Stomach (tissue), 9 donors: ENCODE measurements around the gene MGAT4A. TPM values are rescaled to one million over a fixed set of nuclear protein-coding genes. Genes with fewer than 3 reads are reported as not detected.

ENCODE experiments used
- DNase-seq, 2 donors: peaks; one replicate each; pipeline versions ENCODE4 v3.0.0 to v3.0.0-alpha.2; 2013 to 2019
- H3K27ac ChIP-seq, 5 donors: fragments of 200-600 bp in 4 of 5; sonication (generic) in 4 of 5; one replicate each; pipeline ENCODE4 v1.5.1; 2013 to 2019; ENCODE audit warnings: mild to moderate bottlenecking in 1 of 5, moderate library complexity in 1 of 5
- H3K27me3 ChIP-seq, 3 donors: fragments of 200-600 bp; sonication (generic); one replicate each; pipeline ENCODE4 v1.5.1; 2017 to 2019; ENCODE audit warnings: mixed run types in 1 of 3
- H3K36me3 ChIP-seq, 4 donors: fragments of 200-600 bp; sonication (generic); 1 replicate in 3 of 4; 2 replicates in 1 of 4; pipeline ENCODE4 v1.5.1; 2016 to 2019
- H3K4me1 ChIP-seq, 4 donors: fragments of 200-600 bp; sonication (generic); one replicate each; pipeline ENCODE4 v1.5.1; 2016 to 2019
- H3K4me3 ChIP-seq, 4 donors: fragments of 200-600 bp; sonication (generic) in 3 of 4; one replicate each; pipeline ENCODE4 v1.5.1; 2016 to 2019; ENCODE audit warnings: mild to moderate bottlenecking in 1 of 4
- H3K9me3 ChIP-seq, 4 donors: fragments of 200-600 bp; sonication (generic); one replicate each; pipeline ENCODE4 v1.5.1; 2016 to 2019
- CTCF ChIP-seq, 7 experiments: fragments of 450-650 bp in 4 of 7; fragments of 200-600 bp in 3 of 7; sonication (generic) in 3 of 7; IDR thresholded peaks; one replicate each; pipeline ENCODE4 v1.5.1; 2016 to 2019; ENCODE audit warnings: antibody characterized with exemption in 7 of 7, control low read depth in 2 of 7, mild to moderate bottlenecking in 1 of 7
- EP300 ChIP-seq: sonication (generic); formaldehyde crosslinking; IDR thresholded peaks from one replicate; pipeline ENCODE4 v1.6.1; 2017; ENCODE audit warnings: antibody characterized with exemption
- POLR2A ChIP-seq, 4 donors: fragments of 450-650 bp; IDR thresholded peaks; one replicate each; pipeline ENCODE4 v1.6.1; 2016; ENCODE audit warnings: antibody characterized with exemption in 4 of 4, control low read depth in 2 of 4, mild to moderate bottlenecking in 1 of 4, moderate library complexity in 1 of 4
- POLR2AphosphoS5 ChIP-seq, 3 donors: sonication (generic); formaldehyde crosslinking; IDR thresholded peaks; one replicate each; pipeline ENCODE4 v1.6.1; 2016; ENCODE audit warnings: antibody characterized with exemption in 3 of 3
- WGBS, 5 donors: extraction: QIAGEN DNeasy Blood & Tissue Kit in 3 of 5; methylation state at CpG; one replicate each; pipeline versions ENCODE4 v1.1.5 to v1.1.7; 2013 to 2018; 5-methylcytosine and 5-hydroxymethylcytosine counted together
- intact Hi-C: fragments of 100-400 bp; cut with DNase I; formaldehyde crosslinking; loops from one replicate; pipeline ENCODE4 v1.15.1; 2023; ENCODE audit warnings: low total_unique reads
- polyA plus RNA-seq, 3 donors: library from polyadenylated mRNA; stranded (reverse); fragments of 200-250 nt; gene quantifications; one replicate each; pipeline ENCODE4 v1.2.3, GENCODE V29; 2013
- total RNA-seq, 5 donors: library from RNA; depleted of rRNA; stranded (reverse); fragments of >200 nt; gene quantifications; one replicate each; pipeline versions ENCODE4 v1.1.0 to v1.2.3, GENCODE V29; 2014 to 2016
- donor health status: healthy with polysubstance abuse.
- donor health status: Bipolar disorder and iron deficiency.
- donor health status: healthy.

MGAT4A gene
- total and polyA plus RNA-seq, 8 donors, result 4.8 to 81.1 (median 11.8) TPM

GRCh38 chr2:98773169-98773568 lies 42.2 kb upstream of the MGAT4A start:
- Histone ChIP-seq H3K36me3 (no peaks in the 10 kb centered on the region), H3K27me3 (no peaks in the 10 kb centered on the region), H3K4me3 (no peak overlapping the region), H3K4me1 (peaks cover 11 to 39% (median 29%) of the 10 kb centered on the region in 4 donors), H3K9me3 (no peaks in the 10 kb centered on the region), H3K27ac (peak overlapping the region in 1 of 5 donors; percentile 68)
- intact Hi-C loops, result no loop called here
- TF ChIP-seq EP300 (no peak), POLR2A (IDR thresholded peaks at IDR 0.05) (no peak), CTCF (IDR thresholded peaks at IDR 0.05) (no peak), POLR2AphosphoS5 (IDR thresholded peaks at IDR 0.05) (no peak)
- WGBS, 5 donors, result 88 to 98% (median 93%) methylated on average over 4 to 5 of the region's 5 CpGs
- no peak for DNase-seq

GRCh38 chr2:98772536-98772935 lies 41.6 kb upstream of the MGAT4A start:
- Histone ChIP-seq H3K27ac (peak overlapping the region in 3 of 5 donors; percentile 40 to 68 (median 54)), H3K9me3 (no peaks in the 10 kb centered on the region), H3K4me3 (no peak overlapping the region), H3K4me1 (peaks cover 11 to 39% (median 29%) of the 10 kb centered on the region in 4 donors), H3K36me3 (no peaks in the 10 kb centered on the region), H3K27me3 (no peaks in the 10 kb centered on the region)
- intact Hi-C loops, result no loop called here
- no peak for TF ChIP-seq CTCF (IDR thresholded peaks at IDR 0.05)
- no peak for TF ChIP-seq POLR2AphosphoS5 (IDR thresholded peaks at IDR 0.05)
- TF ChIP-seq EP300, result no peak
- no peak for TF ChIP-seq POLR2A (IDR thresholded peaks at IDR 0.05)
- DNase-seq, result no peak
- 83 to 93% (median 91%) methylated on average over 8 of the region's 8 CpGs for WGBS, 5 donors

- H3K9me3 ChIP-seq, result no peaks in the 10 kb centered on the region
- intact Hi-C loops, result no loop called here
- TF ChIP-seq CTCF (IDR thresholded peaks at IDR 0.05), result no peak
- no peak for TF ChIP-seq POLR2A (IDR thresholded peaks at IDR 0.05)
- TF ChIP-seq POLR2AphosphoS5 (IDR thresholded peaks at IDR 0.05), result no peak
- no peak for TF ChIP-seq EP300
- H3K4me3 ChIP-seq, result peak overlapping the region in 2 of 4 donors; percentile 9 to 10
- H3K27me3 ChIP-seq, result no peaks in the 10 kb centered on the region
- DNase-seq, result peak in 1 of 2 donors; percentile 57
- H3K36me3 ChIP-seq, result no peaks in the 10 kb centered on the region
- WGBS, 5 donors, result 62 to 70% (median 65%) methylated on average over 17 of the region's 17 CpGs
- peak overlapping the region in 4 of 5 donors; percentile 40 to 68 (median 51) for H3K27ac ChIP-seq
- peaks cover 11 to 39% (median 29%) of the 10 kb centered on the region in 4 donors for H3K4me1 ChIP-seq
These were observed 41.0 kb upstream of the MGAT4A start for GRCh38 chr2:98771721-98772524.

- no peak for DNase-seq
- peak overlapping the region in 1 of 4 donors; percentile 5 for H3K4me3 ChIP-seq
- H3K27me3 ChIP-seq, result no peaks in the 10 kb centered on the region
- no peaks in the 10 kb centered on the region for H3K36me3 ChIP-seq
- TF ChIP-seq EP300, result no peak
- no peak for TF ChIP-seq POLR2A (IDR thresholded peaks at IDR 0.05)
- no peak for TF ChIP-seq CTCF (IDR thresholded peaks at IDR 0.05)
- TF ChIP-seq POLR2AphosphoS5 (IDR thresholded peaks at IDR 0.05), result no peak
- intact Hi-C loops, result no loop called here
- 76 to 93% (median 85%) methylated on average over 2 of the region's 2 CpGs for WGBS, 5 donors
- peak overlapping the region; percentile 27 to 68 (median 48) for H3K27ac ChIP-seq
- peaks cover 11 to 39% (median 26%) of the 10 kb centered on the region in 4 donors for H3K4me1 ChIP-seq
- H3K9me3 ChIP-seq, result no peaks in the 10 kb centered on the region
These were observed 40.3 kb upstream of the MGAT4A start for GRCh38 chr2:98771264-98771663.
